ENCODE results near the gene THADA. TPM values are rescaled to one million over a fixed set of nuclear protein-coding genes. Genes with fewer than 3 reads are reported as not detected.
A peak's percentile ranks its signal among the peaks of the same experiment; 100 is the strongest.

Gene THADA
- total RNA-seq, 4 donors from 2014 or later = 35.7 to 49.2 (median 47.4) TPM

DNA sequence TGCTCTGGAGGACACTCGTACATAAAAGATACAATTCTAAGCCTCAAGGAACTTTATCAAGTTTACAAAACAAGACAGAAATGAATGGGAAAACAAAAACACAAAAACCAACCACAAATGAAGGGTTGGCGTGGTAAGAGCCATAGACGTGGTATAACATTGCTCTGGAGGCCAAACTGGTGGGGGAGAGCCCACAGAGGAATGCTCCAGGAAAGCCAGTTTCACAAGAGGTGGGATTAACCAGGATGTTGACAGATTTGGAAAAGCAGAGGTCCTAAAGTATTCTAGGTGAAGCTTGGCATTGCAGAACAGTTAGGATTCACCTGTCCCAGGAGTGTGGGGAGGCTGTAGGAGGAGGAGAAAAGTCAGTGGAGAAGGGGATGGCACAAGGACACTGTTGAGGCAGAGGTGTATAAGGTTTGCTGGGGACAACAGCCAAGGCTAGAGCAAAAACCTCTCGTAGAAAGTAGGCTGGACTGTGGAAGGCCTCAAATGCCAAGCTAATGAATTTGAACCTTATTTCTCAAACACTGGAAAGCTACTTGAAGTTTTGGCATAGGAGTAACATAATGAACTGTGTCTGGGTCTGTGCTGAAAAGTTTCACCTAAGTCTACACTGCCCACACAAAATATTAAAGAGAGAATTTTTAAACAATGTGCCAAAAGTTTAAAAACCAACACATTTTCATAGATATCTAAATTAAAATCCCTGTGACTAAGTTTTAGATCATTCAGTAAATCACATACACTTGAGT is 135.1 kb downstream of the THADA start:
- Histone ChIP-seq H3K36me3 (no peaks in the 10 kb centered on the region), H3K4me3 (no peak overlapping the region), H3K4me1 (peaks cover 0 to 96% (median 67%) of the 10 kb centered on the region in 4 donors), H3K27ac (peak overlapping the region; percentile 15 to 84 (median 60)), H3K9me3 (no peaks in the 10 kb centered on the region), H3K27me3 (no peaks in the 10 kb centered on the region)
- TF ChIP-seq, protein P1, sequence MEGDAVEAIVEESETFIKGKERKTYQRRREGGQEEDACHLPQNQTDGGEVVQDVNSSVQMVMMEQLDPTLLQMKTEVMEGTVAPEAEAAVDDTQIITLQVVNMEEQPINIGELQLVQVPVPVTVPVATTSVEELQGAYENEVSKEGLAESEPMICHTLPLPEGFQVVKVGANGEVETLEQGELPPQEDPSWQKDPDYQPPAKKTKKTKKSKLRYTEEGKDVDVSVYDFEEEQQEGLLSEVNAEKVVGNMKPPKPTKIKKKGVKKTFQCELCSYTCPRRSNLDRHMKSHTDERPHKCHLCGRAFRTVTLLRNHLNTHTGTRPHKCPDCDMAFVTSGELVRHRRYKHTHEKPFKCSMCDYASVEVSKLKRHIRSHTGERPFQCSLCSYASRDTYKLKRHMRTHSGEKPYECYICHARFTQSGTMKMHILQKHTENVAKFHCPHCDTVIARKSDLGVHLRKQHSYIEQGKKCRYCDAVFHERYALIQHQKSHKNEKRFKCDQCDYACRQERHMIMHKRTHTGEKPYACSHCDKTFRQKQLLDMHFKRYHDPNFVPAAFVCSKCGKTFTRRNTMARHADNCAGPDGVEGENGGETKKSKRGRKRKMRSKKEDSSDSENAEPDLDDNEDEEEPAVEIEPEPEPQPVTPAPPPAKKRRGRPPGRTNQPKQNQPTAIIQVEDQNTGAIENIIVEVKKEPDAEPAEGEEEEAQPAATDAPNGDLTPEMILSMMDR (IDR thresholded peaks at IDR 0.05) = no peak
- TF ChIP-seq EP300 (IDR thresholded peaks at IDR 0.05) (no peak), POLR2A (IDR thresholded peaks at IDR 0.05) (no peak)
- DNase-seq (ENCODE audit: low spot score in 2 of 2) = no peak
- 72 to 77% methylated on average over 4 of the region's 4 CpGs for WGBS, 2 donors

DNA sequence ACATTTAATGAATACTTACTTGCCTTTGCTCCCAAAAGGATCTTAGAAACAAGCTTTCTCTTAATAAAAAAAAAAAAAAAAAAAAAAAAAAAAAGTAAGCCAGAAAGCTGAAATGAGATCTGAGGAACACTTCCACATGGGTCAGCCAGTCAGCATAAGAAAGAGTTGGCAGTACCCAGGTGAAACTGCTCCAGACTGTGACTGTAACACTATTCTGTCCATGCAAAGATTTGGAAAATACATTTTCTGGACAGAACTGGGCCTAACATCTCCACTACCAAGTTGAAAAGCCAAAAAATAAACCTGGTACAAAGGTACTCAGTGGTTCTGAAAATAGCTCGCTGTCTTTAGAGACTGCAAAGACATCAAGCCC is 135.7 kb downstream of the THADA start:
- Histone ChIP-seq H3K9me3 (no peaks in the 10 kb centered on the region), H3K27ac (peak overlapping the region in 3 of 4 donors; percentile 15 to 84 (median 80)), H3K36me3 (no peaks in the 10 kb centered on the region), H3K27me3 (no peaks in the 10 kb centered on the region), H3K4me1 (peaks cover 0 to 96% (median 69%) of the 10 kb centered on the region in 4 donors), H3K4me3 (no peak overlapping the region)
- TF ChIP-seq EP300 (IDR thresholded peaks at IDR 0.05) (no peak), POLR2A (IDR thresholded peaks at IDR 0.05) (no peak)
- TF ChIP-seq, protein P1 (IDR thresholded peaks at IDR 0.05) = no peak
- 87 to 94% methylated on average over 1 of the region's 1 CpG for WGBS, 2 donors
- no peak for DNase-seq (ENCODE audit: low spot score in 2 of 2)

DNA sequence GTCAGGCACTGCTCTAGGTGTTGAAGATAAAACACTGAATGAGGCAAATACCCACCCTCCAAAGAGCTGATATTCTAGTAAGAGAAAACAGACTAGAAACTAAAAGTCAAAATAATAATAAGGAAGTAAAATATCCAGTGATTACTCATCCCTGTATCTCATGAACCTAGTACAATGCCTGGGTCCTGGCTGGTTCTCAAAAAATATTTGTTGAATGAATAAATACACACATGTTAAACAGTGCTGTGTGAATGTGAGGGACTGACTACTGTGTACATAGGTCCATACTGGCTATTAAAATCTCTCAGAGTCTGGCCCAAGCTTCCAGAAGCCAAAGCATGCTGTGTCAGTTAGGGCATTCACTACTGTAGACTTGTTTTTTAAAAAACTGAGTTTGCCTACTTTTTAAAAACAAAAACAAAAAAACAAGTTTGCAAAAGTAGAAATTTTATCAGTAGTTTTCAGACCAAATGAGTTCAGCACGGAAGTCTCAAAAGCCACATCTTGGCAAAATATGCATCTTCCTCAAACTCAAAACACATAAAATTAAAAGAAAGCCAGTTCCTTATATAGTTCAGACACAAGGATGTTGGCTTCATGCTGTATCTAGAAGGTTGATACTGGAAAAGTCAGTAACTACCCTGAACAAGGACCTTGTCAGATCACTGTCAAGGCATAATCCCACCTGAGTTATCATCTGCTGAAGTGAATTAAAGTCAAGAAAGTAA is 136.2 kb downstream of the THADA start:
- H3K27ac ChIP-seq = peak overlapping the region in 3 of 4 donors; percentile 24 to 84 (median 80)
- WGBS, 2 donors = 63 to 68% methylated on average over 1 of the region's 1 CpG
- H3K36me3 ChIP-seq = no peaks in the 10 kb centered on the region
- TF ChIP-seq, protein P1 (IDR thresholded peaks at IDR 0.05) = no peak
- no peak for TF ChIP-seq POLR2A (IDR thresholded peaks at IDR 0.05)
- TF ChIP-seq EP300 (IDR thresholded peaks at IDR 0.05) = no peak
- no peaks in the 10 kb centered on the region for H3K9me3 ChIP-seq
- DNase-seq (ENCODE audit: low spot score in 2 of 2) = no peak
- H3K27me3 ChIP-seq = no peaks in the 10 kb centered on the region
- H3K4me3 ChIP-seq = no peak overlapping the region
- peaks cover 0 to 97% (median 68%) of the 10 kb centered on the region in 4 donors for H3K4me1 ChIP-seq

DNA sequence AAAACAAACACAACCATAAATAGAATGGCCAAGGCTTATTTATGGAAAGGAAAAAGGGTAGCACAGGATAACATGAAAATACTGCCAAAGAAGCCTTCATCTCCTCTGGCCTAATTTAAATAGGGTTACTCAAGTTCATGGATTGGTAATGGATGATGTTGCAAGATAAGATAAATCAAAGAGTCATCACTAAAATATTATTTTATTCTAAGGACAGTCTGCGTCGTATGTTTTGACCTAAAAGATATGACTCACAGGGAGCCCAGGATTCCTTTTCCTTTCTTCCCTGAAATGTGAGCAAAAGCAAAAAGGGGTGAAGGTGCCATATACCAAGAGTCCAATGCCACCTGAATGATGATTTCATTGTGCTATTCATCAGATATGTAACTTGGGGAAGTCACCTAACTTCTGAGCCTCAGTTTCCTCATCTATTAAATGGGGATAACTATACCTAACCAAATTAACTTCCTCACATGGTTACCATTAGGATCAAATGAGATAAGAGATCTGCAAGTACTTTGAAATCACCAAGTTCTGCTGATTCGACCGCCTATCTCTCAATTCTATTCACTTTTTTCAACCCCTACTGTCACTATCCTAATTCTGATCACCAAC is 137.7 kb downstream of the THADA start:
- WGBS, 2 donors = 81 to 85% methylated on average over 4 of the region's 4 CpGs
- H3K4me1 ChIP-seq = peaks cover 0 to 91% (median 56%) of the 10 kb centered on the region in 4 donors
- TF ChIP-seq, protein P1 (IDR thresholded peaks at IDR 0.05) = no peak
- TF ChIP-seq EP300 (IDR thresholded peaks at IDR 0.05) = peak; percentile 23 to 41
- no peaks in the 10 kb centered on the region for H3K9me3 ChIP-seq
- no peak for DNase-seq (ENCODE audit: low spot score in 2 of 2)
- no peak overlapping the region for H3K4me3 ChIP-seq
- H3K36me3 ChIP-seq = no peaks in the 10 kb centered on the region
- no peaks in the 10 kb centered on the region for H3K27me3 ChIP-seq
- peak overlapping the region in 2 of 4 donors; percentile 80 to 84 for H3K27ac ChIP-seq
